Measurements from ENCODE around the gene NCF2.

The NCF2 gene

DNA sequence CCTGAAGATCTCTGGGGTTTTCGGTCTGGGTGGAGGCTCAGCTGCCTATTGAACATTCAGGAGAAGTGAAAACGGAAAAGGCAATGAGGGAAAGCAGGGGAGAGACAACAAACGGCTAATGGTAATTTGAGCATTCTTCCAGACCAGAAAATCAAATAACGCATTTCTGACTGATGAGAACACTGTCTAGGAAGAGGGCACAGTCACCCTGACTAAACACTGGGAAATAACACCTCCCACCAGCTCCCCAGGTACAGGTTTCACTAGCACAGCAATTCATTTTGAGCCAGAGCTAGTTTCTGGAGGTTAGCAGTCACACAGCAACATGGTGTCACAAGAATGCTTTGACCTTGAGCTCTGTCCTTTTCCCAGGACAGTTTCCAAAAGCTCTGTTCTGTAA is 21.1 kb downstream of the NCF2 start:
- 90% methylated on average over 4 of the region's 4 CpGs for WGBS
- Histone ChIP-seq H3K9me3 (ENCODE audit: insufficient read depth, low read depth, low read length) (no peaks in the 10 kb centered on the region), H3K27ac (ENCODE audit: low read depth, low read length) (no peak overlapping the region), H3K4me3 (ENCODE audit: low read length) (no peak overlapping the region), H3K36me3 (ENCODE audit: insufficient read depth, low read length) (no peaks in the 10 kb centered on the region), H3K4me1 (ENCODE audit: insufficient read depth, low read length) (no peaks in the 10 kb centered on the region), H3K27me3 (ENCODE audit: insufficient read depth, low read length) (no peaks in the 10 kb centered on the region), H3K9ac (ENCODE audit: low read depth, low read length) (no peak overlapping the region)

DNA sequence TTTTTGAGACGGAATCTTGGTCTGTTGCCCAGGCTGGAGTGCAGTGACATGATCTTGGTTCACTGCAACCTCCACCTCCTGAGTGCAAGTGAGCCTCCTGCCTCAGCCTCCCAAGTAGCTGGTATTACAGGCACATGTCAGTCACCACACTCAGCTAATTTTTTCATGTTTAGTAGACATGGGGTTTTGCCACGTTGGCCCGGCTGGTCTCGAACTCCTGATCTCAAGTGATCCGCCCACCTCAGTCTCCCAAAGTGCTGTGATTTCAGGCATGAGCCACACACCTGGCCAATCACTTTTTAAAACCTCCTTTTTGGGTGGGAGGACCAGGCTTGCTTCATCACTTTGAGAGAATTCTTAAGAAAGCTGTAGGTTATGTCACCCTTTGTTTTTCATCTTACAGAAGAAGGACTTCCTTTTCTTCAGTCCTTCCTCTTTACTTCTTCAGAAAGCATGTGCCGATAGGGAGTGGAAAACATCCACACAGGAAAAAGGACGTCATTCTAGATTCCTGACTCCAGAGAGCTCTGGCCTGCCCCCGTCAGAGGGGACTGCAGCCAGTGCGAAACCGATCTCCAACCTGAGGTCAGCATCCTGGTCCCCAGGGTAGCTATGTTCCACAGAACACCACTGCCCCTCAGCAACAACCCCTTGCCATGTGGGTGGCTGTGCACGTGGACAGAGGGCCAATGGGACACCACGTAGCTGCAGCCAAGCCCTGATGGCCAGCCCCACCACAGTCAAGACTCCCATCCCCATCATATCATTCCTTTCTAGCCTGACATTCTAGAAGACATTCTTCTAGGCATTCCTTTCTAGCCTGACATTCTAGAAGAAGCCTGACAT is 21.9 kb downstream of the NCF2 start:
- Histone ChIP-seq H3K27me3 (ENCODE audit: insufficient read depth, low read length) (no peaks in the 10 kb centered on the region), H3K4me1 (ENCODE audit: insufficient read depth, low read length) (no peaks in the 10 kb centered on the region), H3K9me3 (ENCODE audit: insufficient read depth, low read depth, low read length) (no peaks in the 10 kb centered on the region), H3K9ac (ENCODE audit: low read depth, low read length) (no peak overlapping the region), H3K4me3 (ENCODE audit: low read length) (no peak overlapping the region), H3K27ac (ENCODE audit: low read depth, low read length) (no peak overlapping the region), H3K36me3 (ENCODE audit: insufficient read depth, low read length) (no peaks in the 10 kb centered on the region)
- WGBS = 92% methylated on average over 12 of the region's 12 CpGs

DNA sequence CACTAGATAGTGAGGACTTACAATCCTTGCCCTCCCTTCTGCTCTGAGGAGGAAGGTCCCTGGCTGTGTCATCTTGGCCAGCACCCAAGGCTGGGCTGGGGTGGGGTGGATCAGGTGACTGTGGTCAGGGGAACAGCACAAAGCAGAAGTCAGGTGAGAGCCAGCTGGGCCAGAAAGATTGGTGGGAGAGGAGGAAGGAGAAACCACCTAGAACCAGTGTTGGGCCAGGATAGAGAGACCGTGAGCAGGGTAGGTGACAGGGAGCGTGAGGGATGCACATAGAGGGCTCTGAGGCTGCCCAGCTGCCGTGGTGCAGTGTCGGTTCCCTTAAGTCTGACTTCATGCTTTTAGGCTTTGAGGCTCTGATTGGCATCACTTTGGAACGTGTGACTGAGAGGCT is 22.7 kb downstream of the NCF2 start:
- 92% methylated on average over 5 of the region's 5 CpGs for WGBS
- Histone ChIP-seq H3K27ac (ENCODE audit: low read depth, low read length) (no peak overlapping the region), H3K4me3 (ENCODE audit: low read length) (no peak overlapping the region), H3K9me3 (ENCODE audit: insufficient read depth, low read depth, low read length) (no peaks in the 10 kb centered on the region), H3K27me3 (ENCODE audit: insufficient read depth, low read length) (no peaks in the 10 kb centered on the region), H3K4me1 (ENCODE audit: insufficient read depth, low read length) (no peaks in the 10 kb centered on the region), H3K9ac (ENCODE audit: low read depth, low read length) (no peak overlapping the region), H3K36me3 (ENCODE audit: insufficient read depth, low read length) (no peaks in the 10 kb centered on the region)

DNA sequence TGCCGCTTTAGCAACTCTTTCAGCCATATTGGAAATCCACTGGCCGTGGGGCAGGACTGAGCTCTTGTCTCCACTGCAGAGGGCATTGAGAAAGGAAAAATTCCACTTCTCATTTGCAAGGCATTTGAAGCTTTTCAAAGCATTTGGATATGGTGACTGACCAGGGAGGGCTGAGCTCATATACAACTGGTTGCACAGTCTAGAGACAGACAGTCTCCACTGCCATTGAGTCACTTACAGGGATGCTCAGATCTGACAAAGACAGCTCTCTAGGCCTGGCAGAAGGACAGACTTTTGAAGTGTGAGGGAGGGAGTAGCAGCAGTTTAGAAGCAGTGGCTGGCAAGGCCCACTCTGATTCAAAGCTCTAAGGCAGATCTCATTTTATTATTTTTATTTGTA is 24.2 kb downstream of the NCF2 start:
- no peaks in the 10 kb centered on the region for H3K9me3 ChIP-seq (ENCODE audit: insufficient read depth, low read depth, low read length)
- no peak overlapping the region for H3K4me3 ChIP-seq (ENCODE audit: low read length)
- H3K9ac ChIP-seq (ENCODE audit: low read depth, low read length) = no peak overlapping the region
- no peaks in the 10 kb centered on the region for H3K36me3 ChIP-seq (ENCODE audit: insufficient read depth, low read length)
- no peak overlapping the region for H3K27ac ChIP-seq (ENCODE audit: low read depth, low read length)
- H3K4me1 ChIP-seq (ENCODE audit: insufficient read depth, low read length) = no peaks in the 10 kb centered on the region
- 88% methylated on average over 2 of the region's 2 CpGs for WGBS
- H3K27me3 ChIP-seq (ENCODE audit: insufficient read depth, low read length) = no peaks in the 10 kb centered on the region

DNA sequence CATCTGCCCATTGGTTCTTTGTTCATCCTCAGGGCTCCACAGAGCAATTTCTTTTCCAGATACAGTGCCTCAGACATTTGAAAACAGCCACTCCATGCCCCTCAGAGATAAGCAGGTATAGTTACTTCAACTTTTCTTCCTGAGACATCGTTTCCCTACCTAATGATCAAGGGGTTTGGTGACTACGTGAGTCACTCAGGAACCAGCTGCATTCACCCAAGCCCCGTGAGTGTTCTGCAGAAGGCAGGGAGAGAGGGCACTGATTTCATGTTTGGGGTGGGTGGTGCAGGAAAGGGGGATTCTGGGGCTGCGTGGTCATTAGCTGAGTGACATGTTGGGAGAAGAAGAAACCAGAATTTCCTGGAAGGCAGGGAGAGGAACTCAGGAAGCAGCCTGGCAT is 25.0 kb downstream of the NCF2 start:
- 68% methylated on average over 4 of the region's 4 CpGs for WGBS
- Histone ChIP-seq H3K4me3 (ENCODE audit: low read length) (no peak overlapping the region), H3K36me3 (ENCODE audit: insufficient read depth, low read length) (no peaks in the 10 kb centered on the region), H3K27ac (ENCODE audit: low read depth, low read length) (no peak overlapping the region), H3K9ac (ENCODE audit: low read depth, low read length) (no peak overlapping the region), H3K9me3 (ENCODE audit: insufficient read depth, low read depth, low read length) (no peaks in the 10 kb centered on the region), H3K27me3 (ENCODE audit: insufficient read depth, low read length) (no peaks in the 10 kb centered on the region), H3K4me1 (ENCODE audit: insufficient read depth, low read length) (no peaks in the 10 kb centered on the region)

DNA sequence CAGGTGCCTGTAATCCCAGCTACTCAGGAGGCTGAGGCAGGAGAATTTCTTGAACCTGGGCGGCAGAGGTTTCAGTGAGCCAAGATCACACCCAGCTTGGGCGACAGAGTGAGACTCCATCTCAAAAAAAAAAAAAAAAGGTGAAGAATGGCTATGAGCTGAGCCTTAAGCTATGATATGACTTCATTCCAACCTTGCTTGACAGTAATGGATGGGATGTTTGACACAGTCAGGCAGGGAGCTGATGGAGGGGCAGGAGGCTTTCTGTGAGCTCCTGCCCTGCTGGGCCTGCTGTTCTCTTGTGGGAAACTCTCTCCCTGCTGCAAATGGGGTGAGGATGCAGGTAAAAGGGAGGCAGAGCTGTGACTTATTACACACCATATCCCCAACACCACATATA is 27.6 kb downstream of the NCF2 start:
- 100% methylated on average over 2 of the region's 2 CpGs for WGBS

DNA sequence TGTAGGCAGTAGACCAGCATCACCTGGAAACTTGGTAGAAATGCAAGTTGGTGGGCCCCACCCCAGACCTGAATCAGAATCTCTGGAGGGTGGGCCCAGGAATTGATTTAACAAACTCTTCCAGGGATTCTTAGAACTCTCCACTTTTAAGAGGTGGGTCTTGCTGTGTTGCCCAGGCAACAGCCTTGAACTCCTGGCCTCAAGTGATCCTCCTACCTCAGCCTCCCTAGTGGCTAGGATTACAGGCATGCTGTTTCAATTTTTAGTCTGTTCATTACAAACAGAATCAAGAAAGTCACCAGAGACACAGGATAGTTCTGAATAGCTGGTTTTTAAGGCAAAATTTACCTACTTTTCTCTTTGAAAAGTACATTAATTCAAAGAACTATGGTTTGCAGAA is 31.2 kb downstream of the NCF2 start:
- Histone ChIP-seq H3K36me3 (ENCODE audit: insufficient read depth, low read length) (peaks cover 22% of the 10 kb centered on the region), H3K9ac (ENCODE audit: low read depth, low read length) (no peak overlapping the region), H3K27ac (ENCODE audit: low read depth, low read length) (no peak overlapping the region), H3K4me1 (ENCODE audit: insufficient read depth, low read length) (no peaks in the 10 kb centered on the region), H3K9me3 (ENCODE audit: insufficient read depth, low read depth, low read length) (no peaks in the 10 kb centered on the region), H3K27me3 (ENCODE audit: insufficient read depth, low read length) (no peaks in the 10 kb centered on the region), H3K4me3 (ENCODE audit: low read length) (no peak overlapping the region)

More for the DNA sequence above, 27.6 kb downstream of the NCF2 start:
- Histone ChIP-seq H3K36me3 (ENCODE audit: insufficient read depth, low read length) (no peaks in the 10 kb centered on the region), H3K9me3 (ENCODE audit: insufficient read depth, low read depth, low read length) (no peaks in the 10 kb centered on the region), H3K9ac (ENCODE audit: low read depth, low read length) (no peak overlapping the region), H3K27ac (ENCODE audit: low read depth, low read length) (no peak overlapping the region), H3K4me3 (ENCODE audit: low read length) (no peak overlapping the region), H3K4me1 (ENCODE audit: insufficient read depth, low read length) (no peaks in the 10 kb centered on the region), H3K27me3 (ENCODE audit: insufficient read depth, low read length) (no peaks in the 10 kb centered on the region)

DNA sequence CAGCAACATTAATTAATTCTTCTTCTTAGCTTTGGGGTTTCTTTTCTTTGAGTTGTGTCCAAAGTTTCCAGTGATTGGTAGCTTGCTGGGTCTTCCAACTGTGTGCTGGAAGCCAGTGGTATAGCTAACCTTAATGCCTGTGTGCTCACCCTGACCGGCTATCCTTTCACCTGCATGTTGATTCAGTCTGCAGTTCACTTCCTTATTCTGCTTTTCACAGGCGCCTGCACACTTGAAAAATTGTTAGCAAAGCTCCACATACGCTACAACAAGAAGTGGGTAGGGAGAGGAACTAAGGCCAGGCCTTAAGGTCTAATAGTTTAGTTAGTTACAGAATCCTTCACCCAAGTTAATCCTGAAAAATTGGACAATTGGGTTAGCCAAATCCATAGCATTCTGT is 35.7 kb downstream of the NCF2 start:
- Histone ChIP-seq H3K4me1 (ENCODE audit: insufficient read depth, low read length) (no peaks in the 10 kb centered on the region), H3K4me3 (ENCODE audit: low read length) (no peak overlapping the region), H3K36me3 (ENCODE audit: insufficient read depth, low read length) (peaks cover 66% of the 10 kb centered on the region), H3K9me3 (ENCODE audit: insufficient read depth, low read depth, low read length) (no peaks in the 10 kb centered on the region), H3K9ac (ENCODE audit: low read depth, low read length) (no peak overlapping the region), H3K27ac (ENCODE audit: low read depth, low read length) (no peak overlapping the region), H3K27me3 (ENCODE audit: insufficient read depth, low read length) (no peaks in the 10 kb centered on the region)
- 96% methylated on average over 3 of the region's 3 CpGs for WGBS

DNA sequence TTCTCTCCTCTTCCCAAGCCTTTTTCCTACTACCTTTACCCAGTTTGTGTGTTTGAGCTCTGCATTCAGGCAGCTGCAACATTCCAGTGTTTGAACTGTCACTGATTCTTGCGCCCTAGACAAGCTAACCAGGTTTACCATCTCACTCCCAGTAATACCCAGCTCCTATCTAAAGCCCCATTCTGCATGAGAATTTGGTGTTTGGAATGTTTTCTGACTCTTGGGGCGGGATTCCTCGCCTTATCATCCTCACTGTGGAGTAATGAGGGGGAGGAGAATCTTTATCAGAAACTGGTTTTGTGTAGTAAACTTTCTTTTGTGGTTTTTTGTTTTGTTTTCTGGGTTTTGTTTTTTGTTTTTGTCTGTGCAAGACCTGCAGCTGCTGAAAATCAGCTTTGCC is 36.5 kb downstream of the NCF2 start:
- Histone ChIP-seq H3K9me3 (ENCODE audit: insufficient read depth, low read depth, low read length) (no peaks in the 10 kb centered on the region), H3K27ac (ENCODE audit: low read depth, low read length) (no peak overlapping the region), H3K4me1 (ENCODE audit: insufficient read depth, low read length) (no peaks in the 10 kb centered on the region), H3K27me3 (ENCODE audit: insufficient read depth, low read length) (no peaks in the 10 kb centered on the region), H3K36me3 (ENCODE audit: insufficient read depth, low read length) (peaks cover 75% of the 10 kb centered on the region), H3K9ac (ENCODE audit: low read depth, low read length) (no peak overlapping the region), H3K4me3 (ENCODE audit: low read length) (no peak overlapping the region)
- WGBS = 82% methylated on average over 3 of the region's 3 CpGs

DNA sequence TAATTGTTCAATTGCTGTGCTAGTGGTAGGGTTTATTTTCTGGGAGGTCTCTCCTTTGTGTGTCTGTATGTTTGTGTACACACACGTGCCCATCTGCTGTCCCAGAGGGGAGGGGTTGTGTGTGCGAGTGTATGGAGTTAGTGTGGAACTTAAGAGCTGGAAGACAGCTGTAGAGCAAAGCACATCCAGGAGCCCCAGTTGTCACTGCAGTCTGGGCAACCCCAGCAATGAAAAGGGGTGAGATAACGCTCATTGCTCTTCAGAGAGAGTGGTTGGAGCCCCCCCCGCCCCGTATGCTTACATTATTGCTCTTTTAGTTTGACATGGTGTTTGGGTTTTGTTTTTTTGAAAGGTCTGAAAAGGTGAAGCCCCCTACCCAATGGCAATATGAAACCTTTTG is 36.9 kb downstream of the NCF2 start:
- 90% methylated on average over 5 of the region's 5 CpGs for WGBS
- no peak overlapping the region for H3K27ac ChIP-seq (ENCODE audit: low read depth, low read length)
- peaks cover 79% of the 10 kb centered on the region for H3K36me3 ChIP-seq (ENCODE audit: insufficient read depth, low read length)
- no peaks in the 10 kb centered on the region for H3K9me3 ChIP-seq (ENCODE audit: insufficient read depth, low read depth, low read length)
- no peaks in the 10 kb centered on the region for H3K27me3 ChIP-seq (ENCODE audit: insufficient read depth, low read length)
- no peak overlapping the region for H3K4me3 ChIP-seq (ENCODE audit: low read length)
- no peak overlapping the region for H3K9ac ChIP-seq (ENCODE audit: low read depth, low read length)
- H3K4me1 ChIP-seq (ENCODE audit: insufficient read depth, low read length) = no peaks in the 10 kb centered on the region

DNA sequence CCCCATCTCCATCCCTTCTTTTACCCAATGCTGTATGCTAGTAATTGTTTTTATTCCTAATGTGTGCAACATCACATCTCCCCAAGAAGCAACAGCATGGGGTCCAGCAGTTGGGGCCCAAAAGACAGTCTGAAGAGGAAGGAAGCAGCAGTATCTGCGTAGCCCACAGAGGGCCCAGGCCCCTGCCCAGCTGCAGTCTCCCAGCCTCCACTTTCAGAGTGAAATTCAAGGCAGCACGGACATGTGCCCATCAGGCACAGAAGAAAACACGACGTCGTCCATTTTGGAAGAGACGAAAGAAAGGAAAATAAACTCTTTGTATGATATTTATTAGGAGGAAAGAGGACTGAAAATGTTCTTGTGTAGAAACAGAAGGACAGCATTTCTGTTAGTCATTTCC is 37.4 kb downstream of the NCF2 start:
- H3K9me3 ChIP-seq (ENCODE audit: insufficient read depth, low read depth, low read length) = no peaks in the 10 kb centered on the region
- WGBS = 93% methylated on average over 6 of the region's 6 CpGs

DNA sequence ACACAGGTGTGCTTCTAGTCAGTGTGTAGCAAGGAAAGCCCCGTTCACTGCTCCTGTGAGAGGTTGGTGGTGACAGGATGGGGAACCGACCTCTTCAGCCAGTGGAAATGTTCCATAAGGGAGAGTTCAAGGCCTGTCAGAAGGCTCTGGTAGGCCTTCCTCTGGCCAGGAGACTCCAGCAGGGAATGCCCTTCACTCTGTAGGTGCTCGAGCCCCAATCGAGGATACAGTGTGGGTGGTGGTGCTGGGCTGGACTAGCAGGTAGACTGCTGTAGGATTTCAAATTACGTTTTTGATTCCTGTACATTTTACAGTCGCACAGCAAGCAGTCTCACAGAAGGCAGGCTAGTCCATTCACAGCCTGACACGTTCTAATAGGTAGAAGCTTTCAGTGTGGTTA is 37.8 kb downstream of the NCF2 start:
- no peak overlapping the region for H3K9ac ChIP-seq (ENCODE audit: low read depth, low read length)
- peaks cover 7% of the 10 kb centered on the region for H3K4me1 ChIP-seq (ENCODE audit: insufficient read depth, low read length)
- no peak overlapping the region for H3K4me3 ChIP-seq (ENCODE audit: low read length)
- no peaks in the 10 kb centered on the region for H3K9me3 ChIP-seq (ENCODE audit: insufficient read depth, low read depth, low read length)
- peaks cover 88% of the 10 kb centered on the region for H3K36me3 ChIP-seq (ENCODE audit: insufficient read depth, low read length)
- WGBS = 94% methylated on average over 7 of the region's 7 CpGs
- H3K27me3 ChIP-seq (ENCODE audit: insufficient read depth, low read length) = no peaks in the 10 kb centered on the region
- H3K27ac ChIP-seq (ENCODE audit: low read depth, low read length) = no peak overlapping the region

More for the DNA sequence above, 37.4 kb downstream of the NCF2 start:
- Histone ChIP-seq H3K4me1 (ENCODE audit: insufficient read depth, low read length) (peaks cover 4% of the 10 kb centered on the region; the same call in 1 of the 2 replicates), H3K27ac (ENCODE audit: low read depth, low read length) (no peak overlapping the region), H3K27me3 (ENCODE audit: insufficient read depth, low read length) (no peaks in the 10 kb centered on the region), H3K36me3 (ENCODE audit: insufficient read depth, low read length) (peaks cover 83% of the 10 kb centered on the region), H3K4me3 (ENCODE audit: low read length) (no peak overlapping the region), H3K9ac (ENCODE audit: low read depth, low read length) (no peak overlapping the region)
